Ascending aorta (tissue), 2 donors: ENCODE measurements around the gene MUC13. TPM values are rescaled to one million over a fixed set of nuclear protein-coding genes. Genes with fewer than 3 reads are reported as not detected.

Experiments
- DNase-seq, 2 donors: peaks; one replicate each; pipeline ENCODE4 v3.0.0-alpha.2; 2019; ENCODE audit warnings: low spot score in 2 of 2
- H3K27ac ChIP-seq, 2 donors: fragments of 200-600 bp; sonication (generic); one replicate each; pipeline ENCODE4 v1.5.1; 2016 to 2017; ENCODE audit warnings: mild to moderate bottlenecking in 1 of 2
- H3K27me3 ChIP-seq: fragments of 200-600 bp; sonication (generic); one replicate; pipeline ENCODE4 v1.5.1; 2017
- H3K36me3 ChIP-seq, 2 donors: fragments of 200-600 bp; sonication (generic); one replicate each; pipeline ENCODE4 v1.5.1; 2016
- H3K4me1 ChIP-seq, 2 donors: fragments of 200-600 bp; sonication (generic); one replicate each; pipeline ENCODE4 v1.5.1; 2016 to 2017; ENCODE audit warnings: mild to moderate bottlenecking in 1 of 2
- H3K4me3 ChIP-seq, 2 donors: fragments of 200-600 bp; sonication (generic); one replicate each; pipeline ENCODE4 v1.5.1; 2016 to 2017; ENCODE audit warnings: mild to moderate bottlenecking in 1 of 2
- H3K9me3 ChIP-seq, 2 donors: fragments of 200-600 bp; sonication (generic); one replicate each; pipeline ENCODE4 v1.5.1; 2016
- intact Hi-C: fragments of 100-400 bp; cut with DNase I; formaldehyde crosslinking; loops from one replicate; pipeline ENCODE4 v1.15.1; 2023
- total RNA-seq: library from RNA; depleted of rRNA; stranded (reverse); fragments of >200 nt; gene quantifications from one replicate; pipeline ENCODE4 v1.1.0, GENCODE V29; 2016
- TF ChIP-seq, protein P1 (sequence below), 3 experiments: fragments of 200-600 bp in 2 of 3; fragments of 450-650 bp in 1 of 3; sonication (generic) in 2 of 3; IDR thresholded peaks; one replicate each; pipeline ENCODE4 v1.5.1; 2016 to 2019; ENCODE audit warnings: antibody characterized with exemption in 3 of 3, mild to moderate bottlenecking in 1 of 3, moderate library complexity in 1 of 3

MUC13 gene
- total RNA-seq, 1 donor from 2014 or later: not detected

DNA sequence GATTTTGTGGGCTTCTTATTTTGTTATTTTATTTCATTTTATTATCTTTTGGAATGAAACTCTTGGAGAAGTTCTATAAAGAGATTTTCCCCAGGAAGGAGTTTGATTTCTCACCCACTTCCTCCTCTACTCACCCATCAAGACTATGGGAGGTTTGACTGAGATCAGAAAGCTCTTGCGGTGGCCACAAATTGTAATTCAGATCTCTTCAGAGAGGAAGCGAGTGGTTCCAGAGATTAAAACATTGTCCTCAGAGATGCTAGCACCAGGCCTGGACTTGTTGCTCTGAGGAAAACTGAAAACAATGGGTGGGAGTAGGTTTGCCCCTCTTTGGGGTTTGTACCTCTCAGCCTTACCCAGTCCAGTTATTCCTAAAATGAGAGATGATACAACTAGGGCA is 8.1 kb upstream of the MUC13 start:
- no peaks in the 10 kb centered on the region for H3K36me3 ChIP-seq
- TF ChIP-seq, protein P1, sequence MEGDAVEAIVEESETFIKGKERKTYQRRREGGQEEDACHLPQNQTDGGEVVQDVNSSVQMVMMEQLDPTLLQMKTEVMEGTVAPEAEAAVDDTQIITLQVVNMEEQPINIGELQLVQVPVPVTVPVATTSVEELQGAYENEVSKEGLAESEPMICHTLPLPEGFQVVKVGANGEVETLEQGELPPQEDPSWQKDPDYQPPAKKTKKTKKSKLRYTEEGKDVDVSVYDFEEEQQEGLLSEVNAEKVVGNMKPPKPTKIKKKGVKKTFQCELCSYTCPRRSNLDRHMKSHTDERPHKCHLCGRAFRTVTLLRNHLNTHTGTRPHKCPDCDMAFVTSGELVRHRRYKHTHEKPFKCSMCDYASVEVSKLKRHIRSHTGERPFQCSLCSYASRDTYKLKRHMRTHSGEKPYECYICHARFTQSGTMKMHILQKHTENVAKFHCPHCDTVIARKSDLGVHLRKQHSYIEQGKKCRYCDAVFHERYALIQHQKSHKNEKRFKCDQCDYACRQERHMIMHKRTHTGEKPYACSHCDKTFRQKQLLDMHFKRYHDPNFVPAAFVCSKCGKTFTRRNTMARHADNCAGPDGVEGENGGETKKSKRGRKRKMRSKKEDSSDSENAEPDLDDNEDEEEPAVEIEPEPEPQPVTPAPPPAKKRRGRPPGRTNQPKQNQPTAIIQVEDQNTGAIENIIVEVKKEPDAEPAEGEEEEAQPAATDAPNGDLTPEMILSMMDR (IDR thresholded peaks at IDR 0.05): no peak

DNA sequence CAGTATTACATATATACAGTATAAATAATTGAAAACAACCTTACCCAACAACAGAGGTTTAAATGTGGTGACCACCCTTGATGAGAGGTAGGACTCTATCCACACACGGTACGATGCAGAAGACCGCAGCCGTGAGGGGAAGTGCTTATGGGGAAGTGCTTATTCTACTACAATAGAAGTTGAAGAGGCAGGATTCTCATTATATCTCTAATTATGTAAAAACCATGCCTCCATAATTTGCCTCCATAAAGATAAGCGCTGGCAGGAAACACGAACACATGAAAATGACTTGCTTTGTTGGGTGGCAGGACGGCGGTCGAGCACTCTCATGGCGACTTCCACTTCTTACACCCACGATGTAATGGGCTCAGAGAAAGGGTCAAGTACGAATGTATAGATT is 7.2 kb upstream of the MUC13 start:
- Histone ChIP-seq H3K9me3 (no peaks in the 10 kb centered on the region), H3K4me3 (no peak overlapping the region), H3K27me3 (no peaks in the 10 kb centered on the region), H3K4me1 (no peaks in the 10 kb centered on the region), H3K27ac (no peak overlapping the region), H3K36me3 (no peaks in the 10 kb centered on the region)
- DNase-seq: no peak
- TF ChIP-seq, protein P1 (IDR thresholded peaks at IDR 0.05): no peak
- intact Hi-C loops: no loop called here

More for the DNA sequence above, 8.1 kb upstream of the MUC13 start:
- Histone ChIP-seq H3K27ac (no peak overlapping the region), H3K4me3 (no peak overlapping the region), H3K27me3 (no peaks in the 10 kb centered on the region), H3K4me1 (no peaks in the 10 kb centered on the region), H3K9me3 (no peaks in the 10 kb centered on the region)
- intact Hi-C loops: no loop called here
- no peak for DNase-seq

DNA sequence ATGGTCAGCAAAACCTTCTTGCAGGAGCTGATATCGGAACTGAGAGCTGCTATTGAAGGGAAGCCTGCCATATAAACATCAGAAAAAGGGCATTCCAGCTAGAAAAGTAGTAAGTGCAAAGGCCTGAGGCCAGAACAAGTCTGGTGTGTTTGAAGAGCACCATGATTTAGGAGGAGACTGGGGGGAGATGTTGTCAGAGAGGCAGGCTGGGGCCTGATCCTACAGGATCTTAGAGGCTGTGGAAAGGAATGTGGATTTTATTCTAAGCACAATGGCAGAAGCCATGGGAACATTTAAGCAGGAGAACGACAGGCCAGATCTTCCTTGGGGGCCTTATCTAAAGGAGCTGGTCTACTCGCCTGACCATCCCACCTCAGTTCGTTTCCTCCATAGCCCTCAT is 5.1 kb upstream of the MUC13 start:
- intact Hi-C loops: no loop called here
- no peaks in the 10 kb centered on the region for H3K27me3 ChIP-seq
- TF ChIP-seq, protein P1 (IDR thresholded peaks at IDR 0.05): no peak
- no peaks in the 10 kb centered on the region for H3K4me1 ChIP-seq
- no peak overlapping the region for H3K4me3 ChIP-seq
- DNase-seq: no peak
- H3K9me3 ChIP-seq: no peaks in the 10 kb centered on the region
- no peak overlapping the region for H3K27ac ChIP-seq
- H3K36me3 ChIP-seq: no peaks in the 10 kb centered on the region

DNA sequence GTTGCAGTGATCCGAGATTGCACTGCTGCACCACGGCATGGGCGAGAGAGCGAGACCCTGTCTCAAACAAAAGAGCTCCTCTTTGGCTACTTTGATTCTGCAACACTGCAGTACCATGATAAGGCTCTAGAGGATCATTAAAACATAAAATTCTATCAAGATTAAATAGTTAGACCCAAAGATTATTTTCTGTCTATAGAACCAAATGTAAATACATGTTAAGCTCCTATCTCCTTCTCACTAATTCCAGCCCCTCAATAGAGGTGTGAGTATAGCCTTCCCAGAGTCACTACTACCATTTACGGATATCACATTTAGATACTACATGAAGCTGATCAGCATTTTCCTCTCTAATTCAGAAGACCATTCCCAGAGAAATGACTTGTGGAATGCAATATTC is 4.3 kb upstream of the MUC13 start:
- intact Hi-C loops: no loop called here

GRCh38 chr3:124937049-124937448 is 2.5 kb upstream of the MUC13 start:
- no peak for DNase-seq
- intact Hi-C loops: no loop called here
- Histone ChIP-seq H3K9me3 (no peaks in the 10 kb centered on the region), H3K27me3 (no peaks in the 10 kb centered on the region), H3K36me3 (no peaks in the 10 kb centered on the region), H3K4me3 (no peak overlapping the region), H3K27ac (no peak overlapping the region), H3K4me1 (no peaks in the 10 kb centered on the region)
- TF ChIP-seq, protein P1 (IDR thresholded peaks at IDR 0.05): no peak

More for the DNA sequence above, 4.3 kb upstream of the MUC13 start:
- Histone ChIP-seq H3K27ac (no peak overlapping the region), H3K36me3 (no peaks in the 10 kb centered on the region), H3K4me1 (no peaks in the 10 kb centered on the region), H3K9me3 (no peaks in the 10 kb centered on the region), H3K27me3 (no peaks in the 10 kb centered on the region), H3K4me3 (no peak overlapping the region)
- no peak for DNase-seq
- TF ChIP-seq, protein P1 (IDR thresholded peaks at IDR 0.05): no peak
